H9 (cell line): ENCODE results near the gene TBC1D8. TPM values are rescaled to one million over a fixed set of nuclear protein-coding genes. Genes with fewer than 3 reads are reported as not detected.

Source experiments
- DNase-seq: peaks from one replicate; pipeline ENCODE4 v3.0.0-alpha.2; 2017
- H2AFZ ChIP-seq: one replicate; pipeline ENCODE4 v1.6.1; 2013; ENCODE audit warnings: mild to moderate bottlenecking, low read length, control low read depth, moderate library complexity
- H2AK5ac ChIP-seq: 2 replicates; pipeline ENCODE4 v1.6.1; 2013; ENCODE audit warnings: low read length, control low read depth, mixed read lengths; ENCODE audit not compliant: insufficient read length
- H2BK120ac ChIP-seq: one replicate; pipeline ENCODE4 v1.6.1; 2013; ENCODE audit warnings: low read depth, mild to moderate bottlenecking, low read length, control low read depth, inconsistent platforms; ENCODE audit not compliant: poor library complexity, severe bottlenecking
- H2BK12ac ChIP-seq: 2 replicates; pipeline ENCODE4 v1.6.1; 2013; ENCODE audit warnings: low read length, control low read depth, mixed read lengths, low read depth; ENCODE audit not compliant: insufficient read length
- H2BK15ac ChIP-seq: 2 replicates; pipeline ENCODE4 v1.6.1; 2013; ENCODE audit warnings: low read depth, low read length, control low read depth
- H2BK20ac ChIP-seq: one replicate; pipeline ENCODE4 v1.6.1; 2013; ENCODE audit warnings: low read depth, mild to moderate bottlenecking, low read length, control low read depth, inconsistent platforms; ENCODE audit not compliant: poor library complexity, severe bottlenecking
- H2BK5ac ChIP-seq: 2 replicates; pipeline ENCODE4 v1.6.1; 2013; ENCODE audit warnings: low read length, control low read depth, mixed read lengths; ENCODE audit not compliant: insufficient read length
- H3K14ac ChIP-seq: 2 replicates; pipeline ENCODE4 v1.6.1; 2013; ENCODE audit warnings: low read length, control low read depth; ENCODE audit not compliant: insufficient read depth
- H3K18ac ChIP-seq: 2 replicates; pipeline ENCODE4 v1.6.1; 2013; ENCODE audit warnings: low read depth, mild to moderate bottlenecking, mixed read lengths, low read length, control low read depth; ENCODE audit not compliant: insufficient read length
- H3K23ac ChIP-seq: 2 replicates; pipeline ENCODE4 v1.6.1; 2013; ENCODE audit warnings: low read length, control low read depth, mixed read lengths, low read depth; ENCODE audit not compliant: insufficient read length
- H3K23me2 ChIP-seq: 2 replicates; pipeline ENCODE4 v1.6.1; 2013; ENCODE audit warnings: low read depth, mild to moderate bottlenecking, mixed read lengths, low read length, control low read depth; ENCODE audit not compliant: insufficient read length, poor library complexity, severe bottlenecking
- H3K27ac ChIP-seq: 2 replicates; pipeline ENCODE4 v1.5.1; 2013; ENCODE audit warnings: low read length, control low read depth, mixed read lengths, low read depth; ENCODE audit not compliant: insufficient read length
- H3K27me3 ChIP-seq: 2 replicates; pipeline ENCODE4 v1.6.1; 2013; ENCODE audit warnings: low read length, control low read depth, inconsistent platforms; ENCODE audit not compliant: insufficient read depth
- H3K4ac ChIP-seq: 2 replicates; pipeline ENCODE4 v1.6.1; 2013; ENCODE audit warnings: low read depth, mild to moderate bottlenecking, control low read depth, inconsistent platforms, low read length, moderate library complexity
- H3K4me1 ChIP-seq: 2 replicates; pipeline ENCODE4 v1.6.1; 2013; ENCODE audit warnings: low read length, control low read depth, inconsistent platforms; ENCODE audit not compliant: insufficient read depth
- H3K4me2 ChIP-seq: 2 replicates; pipeline ENCODE4 v1.6.1; 2013; ENCODE audit warnings: low read length, control low read depth, mixed read lengths; ENCODE audit not compliant: insufficient read length, insufficient read depth
- H3K56ac ChIP-seq: 2 replicates; pipeline ENCODE4 v1.6.1; 2013; ENCODE audit warnings: low read depth, mild to moderate bottlenecking, mixed read lengths, low read length, control low read depth; ENCODE audit not compliant: insufficient read length
- H3K79me1 ChIP-seq: 2 replicates; pipeline ENCODE4 v1.6.1; 2013; ENCODE audit warnings: low read depth, mild to moderate bottlenecking, moderate library complexity, low read length, control low read depth, inconsistent platforms; ENCODE audit not compliant: insufficient read depth, poor library complexity, severe bottlenecking
- H3K79me2 ChIP-seq: 2 replicates; pipeline ENCODE4 v1.6.1; 2013; ENCODE audit warnings: low read length, control low read depth, inconsistent platforms; ENCODE audit not compliant: insufficient read depth
- H3K9ac ChIP-seq: 2 replicates; pipeline ENCODE4 v1.6.1; 2013; ENCODE audit warnings: low read length, control low read depth, mixed read lengths; ENCODE audit not compliant: insufficient read length; ENCODE audit errors: extremely low read depth
- H3K9me3 ChIP-seq: one replicate; pipeline ENCODE4 v1.6.1; 2013; ENCODE audit warnings: low read depth, low read length, inconsistent platforms; ENCODE audit not compliant: control insufficient read depth
- H3T11ph ChIP-seq: one replicate; pipeline ENCODE4 v1.6.1; 2013; ENCODE audit warnings: mild to moderate bottlenecking, low read length, control low read depth, inconsistent platforms
- H4K20me1 ChIP-seq: one replicate; pipeline ENCODE4 v1.6.1; 2013; ENCODE audit not compliant: control insufficient read depth, insufficient read length, insufficient read depth
- H4K5ac ChIP-seq: 2 replicates; pipeline ENCODE4 v1.6.1; 2013; ENCODE audit warnings: low read depth, mild to moderate bottlenecking, mixed read lengths, low read length, control low read depth; ENCODE audit not compliant: insufficient read length
- H4K8ac ChIP-seq: replicated peaks from 2 replicates; pipeline ENCODE4 v1.6.1; 2013; ENCODE audit warnings: low read length, control low read depth, mixed read lengths, low read depth; ENCODE audit not compliant: insufficient read length
- H4K91ac ChIP-seq: 2 replicates; pipeline ENCODE4 v1.6.1; 2013; ENCODE audit warnings: low read depth, mild to moderate bottlenecking, moderate library complexity, mixed read lengths, low read length, control low read depth; ENCODE audit not compliant: insufficient read length
- H3K27ac Mint-ChIP-seq, 3 experiments: 2 replicates in 2 of 3; 3 replicates in 1 of 3; pipeline ENCODE4 v1.8.0; 2020 to 2021; ENCODE audit warnings: mixed read lengths in 3 of 3, mild to moderate bottlenecking in 1 of 3, moderate library complexity in 1 of 3
- H3K27me3 Mint-ChIP-seq: 2 replicates; pipeline ENCODE4 v1.8.0; 2021; ENCODE audit warnings: low read depth, mild to moderate bottlenecking, moderate library complexity, mixed read lengths
- H3K36me3 Mint-ChIP-seq, 3 experiments: 2 replicates in 2 of 3; 3 replicates in 1 of 3; pipeline ENCODE4 v1.8.0; 2020 to 2021; ENCODE audit warnings: low read depth in 3 of 3, mixed read lengths in 3 of 3; ENCODE audit not compliant: insufficient read depth in 1 of 3
- H3K4me1 Mint-ChIP-seq, 2 experiments: 2 replicates each; pipeline ENCODE4 v1.8.0; 2020; ENCODE audit warnings: mixed read lengths in 2 of 2
- H3K4me3 Mint-ChIP-seq, 2 experiments: 2 replicates in 1 of 2; 3 replicates in 1 of 2; pipeline ENCODE4 v1.8.0; 2020 to 2021; ENCODE audit warnings: mild to moderate bottlenecking in 2 of 2, mixed read lengths in 2 of 2, moderate library complexity in 1 of 2
- H3K9me3 Mint-ChIP-seq, 2 experiments: 2 replicates in 1 of 2; 3 replicates in 1 of 2; pipeline ENCODE4 v1.8.0; 2020; ENCODE audit warnings: mild to moderate bottlenecking in 2 of 2, mixed read lengths in 2 of 2, moderate library complexity in 1 of 2
- CTCF ChIP-seq: fragments of 200-600 bp; sonication (generic); conservative IDR thresholded peaks from 3 replicates; pipeline ENCODE4 v1.8.0; 2021; ENCODE audit warnings: antibody characterized with exemption, mild to moderate bottlenecking
- WGBS: extraction: QIAGEN DNeasy Blood & Tissue Kit; methylation state at CpG from one replicate; pipeline ENCODE4 v1.1.7; 2013; ENCODE audit warnings: missing lambda C conversion rate, low lambda C conversion rate, mixed read lengths; ENCODE audit not compliant: insufficient read length; ENCODE audit errors: extremely low coverage; 5-methylcytosine and 5-hydroxymethylcytosine counted together
- total RNA-seq: library from RNA; stranded (reverse); gene quantifications from 2 replicates; pipeline ENCODE4 v1.2.1, GENCODE V29; 2021

TBC1D8 gene
- total RNA-seq, 1 experiment from 2014 or later = 16.6 TPM

GRCh38 chr2:101113441-101114267 lies 37.5 kb downstream of the TBC1D8 start:
- Mint-ChIP-seq H3K4me3 (peak overlapping the region; percentile 34 to 58; a peak in 4 of 5 replicates), H3K27ac (peak overlapping the region; percentile 90 to 97 (median 95)), H3K36me3 (peaks cover 0 to 3% (median 0%) of the 10 kb centered on the region in 3 experiments; a peak in 2 of 7 replicates), H3K4me1 (peaks cover 43 to 64% of the 10 kb centered on the region in 2 experiments), H3K27me3 (no peaks in the 10 kb centered on the region), H3K9me3 (no peaks in the 10 kb centered on the region)
- Histone ChIP-seq H3K79me2 (peaks cover 16% of the 10 kb centered on the region; the same call in 1 of the 2 replicates), H2BK5ac (no peak overlapping the region), H2BK120ac (no peak overlapping the region), H4K5ac (no peak overlapping the region), H2BK12ac (no peak overlapping the region), H3K79me1 (peaks cover 3% of the 10 kb centered on the region), H3K9ac (no peak overlapping the region), H3K23me2 (no peaks in the 10 kb centered on the region), H4K8ac (no peak overlapping the region), H3K9me3 (no peaks in the 10 kb centered on the region), H3K14ac (no peak overlapping the region), H3K27me3 (no peaks in the 10 kb centered on the region), H4K91ac (no peak overlapping the region), H3T11ph (no peak overlapping the region), H3K27ac (peak overlapping the region; percentile 90), H4K20me1 (no peaks in the 10 kb centered on the region), H3K56ac (no peak overlapping the region), H3K4ac (no peak overlapping the region), H2AFZ (no peak overlapping the region), H3K23ac (no peak overlapping the region), H3K18ac (no peak overlapping the region), H3K4me1 (peaks cover 35% of the 10 kb centered on the region; the same call in 1 of the 2 replicates), H2AK5ac (no peak overlapping the region), H2BK20ac (no peak overlapping the region), H2BK15ac (no peak overlapping the region), H3K4me2 (peak overlapping the region; percentile 35)
- TF ChIP-seq CTCF = no peak
- WGBS = no CpG with 5 or more reads among the region's 10 CpGs
- DNase-seq = peak; percentile 51
